Measurements from ENCODE around the gene RARA. TPM values are rescaled to one million over a fixed set of nuclear protein-coding genes. Genes with fewer than 3 reads are reported as not detected.

RARA gene
- total and polyA plus RNA-seq, 8 donors: 11.2 to 40.8 (median 19.4) TPM

- peaks cover 0 to 28% (median 0%) of the 10 kb centered on the region in 3 donors for H3K27me3 ChIP-seq
- TF ChIP-seq POLR2A (IDR thresholded peaks at IDR 0.05) (no peak), CTCF (IDR thresholded peaks at IDR 0.05) (no peak), EP300 (IDR thresholded peaks at IDR 0.05) (no peak), POLR2AphosphoS5 (IDR thresholded peaks at IDR 0.05) (no peak)
- peak in 1 of 2 donors; percentile 72 for DNase-seq
- intact Hi-C loops (cut with DNase I; ENCODE audit: low total_unique reads): loop anchor here (10.0 kb wide), 1 partner anchor 72 kb away; no protein-coding TSS in a partner anchor
- peak overlapping the region; percentile 54 to 79 (median 62) for H3K4me3 ChIP-seq
- H3K4me1 ChIP-seq: peaks cover 9 to 38% (median 29%) of the 10 kb centered on the region in 4 donors
- WGBS, 5 donors: 2% methylated on average over 11 to 91 of the region's 91 CpGs
- no peaks in the 10 kb centered on the region for H3K9me3 ChIP-seq
- no peaks in the 10 kb centered on the region for H3K36me3 ChIP-seq
- H3K27ac ChIP-seq: peak overlapping the region in 3 of 5 donors; percentile 35 to 50 (median 46)
These were observed 54.3 kb downstream of the RARA start for GRCh38 chr17:40363111-40363827.

DNA sequence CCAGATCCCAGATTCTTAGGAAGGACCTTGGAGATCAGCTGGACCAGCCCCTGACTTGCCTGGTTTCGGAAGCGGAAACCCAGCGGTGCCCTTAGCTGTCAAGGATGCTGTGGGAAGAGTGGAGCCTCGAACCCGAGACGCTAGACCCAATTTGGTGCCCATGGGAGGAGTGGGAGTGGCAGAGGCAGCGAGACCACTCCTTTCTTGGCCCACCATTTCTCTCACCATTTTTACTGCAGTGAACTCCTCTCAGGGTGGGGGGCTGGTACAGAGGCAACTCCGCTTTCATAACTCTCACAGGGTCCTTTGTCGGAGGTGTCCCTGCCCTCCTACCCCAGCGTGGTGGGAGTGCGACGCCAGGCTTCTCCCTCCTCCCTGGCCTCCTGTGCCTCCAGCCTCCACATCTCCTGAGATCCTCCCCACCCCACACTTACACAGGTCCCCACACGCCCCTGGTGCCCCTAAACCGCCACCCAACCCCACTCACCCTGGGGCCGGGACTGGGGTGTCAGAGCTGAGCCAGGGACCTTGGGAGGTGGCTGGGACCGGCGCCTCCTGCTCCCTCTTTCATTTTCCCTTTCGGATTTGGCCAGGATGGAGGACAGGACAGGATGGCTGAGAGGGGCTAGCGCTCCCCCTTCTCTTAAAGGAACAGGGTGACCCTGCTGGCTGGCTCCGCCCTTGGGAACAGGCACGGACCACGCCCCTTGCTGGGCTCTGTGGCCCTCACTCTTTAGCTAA lies 55.3 kb downstream of the RARA start, which contains the start of gene GJD3:
GJD3 (minus strand) TSS at position 617 of the 741 bp plus-strand sequence. CDS start 922 bp downstream, outside the sequence.
- 54 to 69% (median 61%) methylated on average over 20 to 22 of the region's 22 CpGs for WGBS, 5 donors
- H3K27ac ChIP-seq: peak within 1 kb of the TSS in 1 of 5 donors; percentile 35
- H3K27me3 ChIP-seq: peaks cover 0 to 28% (median 0%) of the 10 kb centered on the region in 3 donors
- TF ChIP-seq POLR2A (IDR thresholded peaks at IDR 0.05) (no peak), CTCF (IDR thresholded peaks at IDR 0.05) (no peak), EP300 (IDR thresholded peaks at IDR 0.05) (no peak), POLR2AphosphoS5 (IDR thresholded peaks at IDR 0.05) (no peak)
- H3K4me1 ChIP-seq: peaks cover 9 to 28% (median 22%) of the 10 kb centered on the region in 4 donors
- peak within 1 kb of the TSS; percentile 54 to 79 (median 62) for H3K4me3 ChIP-seq
- no peaks in the 10 kb centered on the region for H3K36me3 ChIP-seq
- H3K9me3 ChIP-seq: no peaks in the 10 kb centered on the region
- intact Hi-C loops (cut with DNase I; ENCODE audit: low total_unique reads): loop anchor here (10.0 kb wide), 1 partner anchor 71 kb away; no protein-coding TSS in a partner anchor
- DNase-seq: peak in 1 of 2 donors; percentile 44

GRCh38 chr17:40364906-40365305 lies 55.9 kb downstream of the RARA start:
- intact Hi-C loops (cut with DNase I; ENCODE audit: low total_unique reads): loop anchor here (10.0 kb wide), 1 partner anchor 70 kb away; no protein-coding TSS in a partner anchor
- WGBS, 5 donors: 86 to 93% (median 88%) methylated on average over 9 of the region's 9 CpGs
- Histone ChIP-seq H3K4me3 (no peak overlapping the region), H3K4me1 (peaks cover 9 to 28% (median 22%) of the 10 kb centered on the region in 4 donors), H3K36me3 (no peaks in the 10 kb centered on the region), H3K27ac (no peak overlapping the region), H3K27me3 (peaks cover 0 to 28% (median 0%) of the 10 kb centered on the region in 3 donors), H3K9me3 (no peaks in the 10 kb centered on the region)
- no peak for TF ChIP-seq CTCF (IDR thresholded peaks at IDR 0.05)
- no peak for TF ChIP-seq POLR2A (IDR thresholded peaks at IDR 0.05)
- no peak for DNase-seq

Measured in stomach (tissue), 9 donors.